Upper lobe of right lung (tissue), 1 donor: ENCODE data around the gene CLDN19. TPM values are rescaled to one million over a fixed set of nuclear protein-coding genes. Genes with fewer than 3 reads are reported as not detected.

ENCODE experiments used
- ATAC-seq: fragments of 200-7000 bp; cut with Tn5 transposase; one replicate; pipeline ENCODE4 v1.9.1; 2020; ENCODE audit warnings: mild to moderate bottlenecking, moderate library complexity
- DNase-seq: peaks from one replicate; pipeline ENCODE4 v3.0.0-alpha.2; 2020
- H3K27ac ChIP-seq: fragments of 200-600 bp; one replicate; pipeline ENCODE4 v1.8.0; 2022
- H3K27me3 ChIP-seq: fragments of 200-600 bp; one replicate; pipeline ENCODE4 v1.8.0; 2022; ENCODE audit warnings: mild to moderate bottlenecking
- H3K36me3 ChIP-seq: fragments of 200-600 bp; one replicate; pipeline ENCODE4 v1.8.0; 2022
- H3K4me1 ChIP-seq: fragments of 200-600 bp; one replicate; pipeline ENCODE4 v1.8.0; 2022
- H3K4me3 ChIP-seq: fragments of 200-600 bp; one replicate; pipeline ENCODE4 v1.8.0; 2022; ENCODE audit warnings: mild to moderate bottlenecking
- H3K9me3 ChIP-seq: fragments of 200-600 bp; one replicate; pipeline ENCODE4 v1.8.0; 2022
- CTCF ChIP-seq: fragments of 200-600 bp; IDR thresholded peaks from one replicate; pipeline ENCODE4 v1.8.0; 2022; ENCODE audit warnings: antibody characterized with exemption
- intact Hi-C: fragments of 100-400 bp; cut with DNase I; formaldehyde crosslinking; loops from one replicate; pipeline ENCODE4 v1.11.0; 2022
- long read RNA-seq: library from polyadenylated mRNA; unstranded; transcript quantifications from one replicate; pipeline ENCODE4 v2.0.0, GENCODE V29; 2021
- total RNA-seq: library from RNA; stranded (reverse); fragmentation: NEBNext Ultra II Directional; extraction: Animal tissue kit (Norgen Biotek cat#: 25700); gene quantifications from one replicate; pipeline ENCODE4 v1.2.1, GENCODE V29; 2021
- donor health status: DM: no; HTN: yes; CAD: no; lungs with severe emphysema.

Gene CLDN19, protein sequence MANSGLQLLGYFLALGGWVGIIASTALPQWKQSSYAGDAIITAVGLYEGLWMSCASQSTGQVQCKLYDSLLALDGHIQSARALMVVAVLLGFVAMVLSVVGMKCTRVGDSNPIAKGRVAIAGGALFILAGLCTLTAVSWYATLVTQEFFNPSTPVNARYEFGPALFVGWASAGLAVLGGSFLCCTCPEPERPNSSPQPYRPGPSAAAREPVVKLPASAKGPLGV
- total RNA-seq, result not detected
- long read RNA-seq, result 0 reads

DNA sequence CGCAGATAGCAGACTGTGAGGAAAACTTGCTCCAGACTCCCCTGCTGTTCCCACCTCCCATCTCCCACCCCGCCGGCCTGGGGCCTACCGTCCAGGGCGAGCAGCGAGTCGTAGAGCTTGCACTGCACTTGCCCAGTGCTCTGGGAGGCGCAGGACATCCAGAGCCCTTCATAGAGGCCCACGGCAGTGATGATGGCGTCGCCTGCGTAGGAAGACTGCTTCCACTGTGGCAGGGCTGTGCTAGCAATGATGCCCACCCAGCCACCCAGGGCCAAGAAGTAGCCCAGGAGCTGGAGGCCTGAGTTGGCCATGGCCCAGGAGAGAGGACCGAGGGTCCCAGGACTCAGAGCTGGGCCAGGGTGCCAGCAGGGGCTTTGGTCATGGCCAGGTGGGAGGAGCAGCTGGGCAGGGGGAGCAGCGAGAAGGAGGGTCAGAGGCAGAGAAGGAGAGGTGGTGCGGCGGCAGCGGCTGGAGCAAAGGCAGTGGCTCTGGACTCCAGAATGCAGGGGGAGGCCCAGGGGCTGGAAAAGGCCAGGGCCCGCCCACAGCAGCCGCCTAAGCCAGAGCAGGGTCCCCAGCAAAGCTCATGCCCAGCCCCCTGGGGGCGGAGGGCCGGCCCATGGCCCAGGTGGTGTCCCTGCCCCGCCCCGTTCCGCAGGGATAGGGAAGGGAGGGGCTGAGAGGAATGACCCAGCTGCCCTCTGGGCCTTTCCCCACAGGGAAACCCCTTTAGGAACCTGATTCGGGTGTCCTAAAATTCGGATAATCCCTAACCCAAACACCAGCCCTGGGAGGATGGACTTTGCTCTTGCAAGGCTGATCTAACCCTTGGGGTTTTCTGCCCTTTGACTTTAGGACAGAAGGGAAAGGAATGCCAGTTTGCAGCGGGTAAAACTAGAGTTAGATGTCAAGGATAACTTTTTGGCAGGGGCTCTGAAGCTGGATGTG lies at the start of gene CLDN19:
Gene CLDN19 (minus strand): TSS at position 484 of the 948 bp plus-strand sequence. CDS start 173 bp downstream, at position 311.
- no peaks in the 10 kb centered on the region for H3K27me3 ChIP-seq
- H3K4me3 ChIP-seq, result no peak within 1 kb of the TSS
- no peak for ATAC-seq
- H3K9me3 ChIP-seq, result no peaks in the 10 kb centered on the region
- no peak within 1 kb of the TSS for H3K27ac ChIP-seq
- no peaks in the 10 kb centered on the region for H3K4me1 ChIP-seq
- no peak for TF ChIP-seq CTCF
- intact Hi-C loops, result loop anchor here (10.0 kb wide), 1 partner anchor 145 kb away; no protein-coding TSS in a partner anchor
- no peaks in the 10 kb centered on the region for H3K36me3 ChIP-seq
- no peak for DNase-seq

DNA sequence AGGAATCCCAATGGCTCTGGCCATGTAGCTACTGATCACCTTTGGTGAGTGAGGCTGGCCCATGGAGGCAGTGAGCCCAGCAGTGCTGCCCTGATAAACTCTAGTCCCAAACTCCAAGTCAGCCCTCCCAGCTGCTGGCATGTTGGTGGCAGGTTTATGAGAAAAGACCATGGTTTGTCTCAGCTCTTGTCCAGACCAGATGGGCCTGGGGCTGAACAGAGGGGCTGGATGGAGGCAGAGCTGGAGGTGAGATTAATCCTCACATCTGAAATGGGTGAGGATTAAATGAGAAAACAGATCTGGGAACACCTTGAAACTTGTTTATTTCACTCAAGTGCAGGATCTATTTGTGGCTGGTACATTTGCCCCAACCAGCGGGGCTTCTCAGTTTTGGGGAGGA lies 48.0 kb upstream of the CLDN19 start:
- no peak for DNase-seq
- intact Hi-C loops, result no loop called here
- no peaks in the 10 kb centered on the region for H3K27me3 ChIP-seq
- H3K36me3 ChIP-seq, result no peaks in the 10 kb centered on the region
- ATAC-seq, result no peak
- no peak overlapping the region for H3K27ac ChIP-seq
- no peaks in the 10 kb centered on the region for H3K9me3 ChIP-seq
- TF ChIP-seq CTCF, result no peak
- H3K4me3 ChIP-seq, result no peak overlapping the region
- peaks cover 9% of the 10 kb centered on the region for H3K4me1 ChIP-seq

DNA sequence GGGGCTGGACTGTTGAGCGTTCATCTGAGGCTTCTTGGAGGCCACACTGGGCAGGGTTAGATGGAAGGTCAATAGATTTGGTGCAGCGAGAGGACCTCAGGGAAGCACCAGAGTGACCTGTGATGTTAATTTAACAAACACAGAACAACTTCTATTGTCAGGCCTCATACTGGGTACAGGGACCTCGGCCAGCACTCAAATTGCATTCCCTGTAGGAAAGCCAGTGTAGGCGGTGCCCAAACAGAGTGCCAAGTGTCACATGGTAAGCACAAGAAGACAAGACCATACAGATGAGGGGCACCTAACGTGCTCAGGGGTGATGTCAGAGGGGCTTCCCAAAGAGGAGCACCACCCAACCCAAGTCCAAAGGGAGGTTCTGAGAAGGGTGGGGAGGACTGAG lies 46.1 kb upstream of the CLDN19 start:
- intact Hi-C loops, result no loop called here

DNA sequence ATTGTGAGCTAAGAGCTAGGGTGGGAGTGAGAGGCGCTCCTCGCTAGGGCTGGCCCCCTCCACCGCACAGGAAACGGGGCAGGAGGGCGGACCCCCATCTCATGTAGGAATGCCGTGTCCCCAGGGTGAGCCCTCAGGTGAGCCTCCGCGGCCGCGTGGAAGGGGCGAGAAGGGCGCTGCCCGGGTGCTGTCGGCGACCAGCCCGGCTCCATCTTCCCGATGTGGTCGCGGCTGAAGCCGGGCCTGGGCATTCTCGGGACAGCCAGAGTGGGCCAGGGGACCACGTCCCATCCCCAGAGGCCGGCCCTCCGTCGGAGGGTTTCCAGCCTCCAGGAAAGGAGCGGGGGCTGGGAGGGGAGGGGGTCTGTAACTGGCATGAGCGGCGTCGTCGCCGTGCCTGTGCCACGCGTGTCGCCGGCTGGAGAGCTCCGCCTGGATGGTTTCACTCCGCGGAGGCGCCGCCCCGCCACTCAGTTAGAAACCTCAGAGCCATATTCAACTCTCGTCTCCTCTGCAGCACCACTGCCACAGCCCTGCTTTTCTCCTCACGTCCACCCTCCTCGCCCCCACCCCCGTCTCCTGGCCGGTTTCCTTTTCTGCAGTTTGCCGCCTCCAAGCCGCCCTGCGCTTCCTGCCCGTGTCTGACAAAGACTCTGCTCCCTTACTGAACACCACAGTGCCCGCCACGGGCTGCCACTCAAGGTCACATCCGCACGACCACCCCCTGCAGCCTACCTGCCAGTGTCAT lies 45.1 kb upstream of the CLDN19 start, which contains the start of gene TMEM269:
Gene TMEM269 (plus strand): TSS at position 46 of the 748 bp plus-strand sequence. CDS start 4,903 bp downstream, outside the sequence.
- DNase-seq, result no peak
- Histone ChIP-seq H3K4me3 (peak within 1 kb of the TSS; percentile 47), H3K4me1 (peaks cover 9% of the 10 kb centered on the region), H3K27me3 (no peaks in the 10 kb centered on the region), H3K9me3 (no peaks in the 10 kb centered on the region), H3K36me3 (peaks cover 10% of the 10 kb centered on the region), H3K27ac (no peak within 1 kb of the TSS)
- ATAC-seq, result peak; percentile 54
- no peak for TF ChIP-seq CTCF
- intact Hi-C loops, result no loop called here

More for the DNA sequence above, 46.1 kb upstream of the CLDN19 start:
- H3K36me3 ChIP-seq, result peaks cover 6% of the 10 kb centered on the region
- peaks cover 9% of the 10 kb centered on the region for H3K4me1 ChIP-seq
- no peaks in the 10 kb centered on the region for H3K9me3 ChIP-seq
- H3K4me3 ChIP-seq, result no peak overlapping the region
- H3K27me3 ChIP-seq, result no peaks in the 10 kb centered on the region
- DNase-seq (no peak), ATAC-seq (no peak)
- no peak for TF ChIP-seq CTCF
- H3K27ac ChIP-seq, result no peak overlapping the region

DNA sequence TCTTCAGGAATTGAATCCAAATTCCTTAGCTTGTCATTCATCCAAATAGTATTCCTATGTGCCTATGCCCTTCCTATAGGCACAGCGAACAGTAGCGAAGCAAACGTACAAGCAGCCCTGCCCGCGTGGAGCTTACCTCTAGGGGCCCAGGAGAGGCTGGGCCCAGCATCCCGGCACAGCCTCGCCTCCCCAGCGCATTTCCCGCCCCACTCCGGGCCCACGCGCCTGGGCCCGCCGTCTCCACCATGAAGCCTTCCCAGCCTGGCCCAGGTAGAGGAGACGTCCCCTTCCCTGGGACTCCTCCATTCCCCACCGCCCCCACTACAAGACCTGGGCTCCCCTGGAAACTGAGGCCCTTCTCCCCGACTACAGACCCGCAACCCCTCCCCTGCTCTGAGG lies 44.5 kb upstream of the CLDN19 start:
- peaks cover 10% of the 10 kb centered on the region for H3K36me3 ChIP-seq
- DNase-seq (no peak), ATAC-seq (no peak)
- no peak overlapping the region for H3K4me3 ChIP-seq
- intact Hi-C loops, result no loop called here
- TF ChIP-seq CTCF, result no peak
- peaks cover 9% of the 10 kb centered on the region for H3K4me1 ChIP-seq
- no peak overlapping the region for H3K27ac ChIP-seq
- H3K9me3 ChIP-seq, result no peaks in the 10 kb centered on the region
- no peaks in the 10 kb centered on the region for H3K27me3 ChIP-seq
